Lower lobe of right lung (tissue), 2 donors: Measurements from ENCODE around the gene ANKRD11. TPM values are rescaled to one million over a fixed set of nuclear protein-coding genes. Genes with fewer than 3 reads are reported as not detected.
"Not testable (repeated sequence)": the region's sequence is repeated elsewhere in the genome, so short reads cannot be mapped to it uniquely, and the experiment has no call there.

ENCODE experiments used
- ATAC-seq, 2 donors: fragments of 200-7000 bp; cut with Tn5 transposase; one replicate each; pipeline ENCODE4 v1.9.1; 2020 to 2022; ENCODE audit warnings: mild to moderate bottlenecking in 2 of 2, moderate library complexity in 2 of 2
- DNase-seq: peaks from one replicate; pipeline ENCODE4 v3.0.0-alpha.2; 2020
- H3K27ac ChIP-seq: fragments of 200-600 bp; one replicate; pipeline ENCODE4 v1.8.0; 2022
- H3K27me3 ChIP-seq: fragments of 200-600 bp; one replicate; pipeline ENCODE4 v1.8.0; 2022; ENCODE audit warnings: low read depth
- H3K36me3 ChIP-seq: fragments of 200-600 bp; one replicate; pipeline ENCODE4 v1.8.0; 2022; ENCODE audit warnings: mild to moderate bottlenecking
- H3K4me1 ChIP-seq: fragments of 200-600 bp; one replicate; pipeline ENCODE4 v1.8.0; 2022
- H3K4me3 ChIP-seq: fragments of 200-600 bp; one replicate; pipeline ENCODE4 v1.8.0; 2022; ENCODE audit warnings: mild to moderate bottlenecking
- H3K9me3 ChIP-seq: fragments of 200-600 bp; one replicate; pipeline ENCODE4 v1.8.0; 2022
- intact Hi-C: fragments of 100-400 bp; cut with DNase I; formaldehyde crosslinking; loops from one replicate; pipeline ENCODE4 v1.11.0; 2022
- total RNA-seq: library from RNA; stranded (reverse); fragmentation: NEBNext Ultra II Directional; extraction: Animal tissue kit (Norgen Biotek cat#: 25700); gene quantifications from one replicate; pipeline ENCODE4 v1.2.1, GENCODE V29; 2021
- TF ChIP-seq, protein P1 (sequence below): fragments of 200-600 bp; IDR thresholded peaks from one replicate; pipeline ENCODE4 v1.8.0; 2022; ENCODE audit warnings: antibody characterized with exemption, mild to moderate bottlenecking
- donor health status: DM: no; HTN: yes; CAD: no; lungs with severe emphysema.

Gene ANKRD11
- total RNA-seq, 1 donor from 2014 or later: 127 TPM

DNA sequence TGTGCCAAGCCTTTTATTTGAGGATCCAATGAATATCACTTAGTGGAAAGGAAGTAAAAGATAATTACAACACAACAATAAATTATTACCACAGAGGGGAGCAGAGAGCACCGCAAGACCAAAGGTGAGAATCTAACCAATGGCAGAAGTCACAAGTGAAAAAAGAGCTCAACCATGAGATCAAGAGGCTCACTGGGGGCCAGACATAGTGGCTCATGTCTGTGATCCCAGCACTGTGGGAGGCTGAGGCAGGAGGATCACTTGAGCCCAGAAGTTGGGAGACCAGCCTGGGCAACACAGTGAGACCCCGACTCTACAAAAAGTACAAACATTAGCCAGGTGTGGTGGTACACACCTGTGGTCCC is 17.7 kb downstream of the ANKRD11 start:
- no peaks in the 10 kb centered on the region for H3K27me3 ChIP-seq
- DNase-seq (no peak), ATAC-seq (no peak)
- H3K4me3 ChIP-seq: no peak overlapping the region
- H3K9me3 ChIP-seq: no peaks in the 10 kb centered on the region
- peaks cover 83% of the 10 kb centered on the region for H3K4me1 ChIP-seq
- H3K36me3 ChIP-seq: no peaks in the 10 kb centered on the region
- H3K27ac ChIP-seq: no peak overlapping the region
- intact Hi-C loops: no loop called here
- TF ChIP-seq, protein P1, sequence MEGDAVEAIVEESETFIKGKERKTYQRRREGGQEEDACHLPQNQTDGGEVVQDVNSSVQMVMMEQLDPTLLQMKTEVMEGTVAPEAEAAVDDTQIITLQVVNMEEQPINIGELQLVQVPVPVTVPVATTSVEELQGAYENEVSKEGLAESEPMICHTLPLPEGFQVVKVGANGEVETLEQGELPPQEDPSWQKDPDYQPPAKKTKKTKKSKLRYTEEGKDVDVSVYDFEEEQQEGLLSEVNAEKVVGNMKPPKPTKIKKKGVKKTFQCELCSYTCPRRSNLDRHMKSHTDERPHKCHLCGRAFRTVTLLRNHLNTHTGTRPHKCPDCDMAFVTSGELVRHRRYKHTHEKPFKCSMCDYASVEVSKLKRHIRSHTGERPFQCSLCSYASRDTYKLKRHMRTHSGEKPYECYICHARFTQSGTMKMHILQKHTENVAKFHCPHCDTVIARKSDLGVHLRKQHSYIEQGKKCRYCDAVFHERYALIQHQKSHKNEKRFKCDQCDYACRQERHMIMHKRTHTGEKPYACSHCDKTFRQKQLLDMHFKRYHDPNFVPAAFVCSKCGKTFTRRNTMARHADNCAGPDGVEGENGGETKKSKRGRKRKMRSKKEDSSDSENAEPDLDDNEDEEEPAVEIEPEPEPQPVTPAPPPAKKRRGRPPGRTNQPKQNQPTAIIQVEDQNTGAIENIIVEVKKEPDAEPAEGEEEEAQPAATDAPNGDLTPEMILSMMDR: no peak

DNA sequence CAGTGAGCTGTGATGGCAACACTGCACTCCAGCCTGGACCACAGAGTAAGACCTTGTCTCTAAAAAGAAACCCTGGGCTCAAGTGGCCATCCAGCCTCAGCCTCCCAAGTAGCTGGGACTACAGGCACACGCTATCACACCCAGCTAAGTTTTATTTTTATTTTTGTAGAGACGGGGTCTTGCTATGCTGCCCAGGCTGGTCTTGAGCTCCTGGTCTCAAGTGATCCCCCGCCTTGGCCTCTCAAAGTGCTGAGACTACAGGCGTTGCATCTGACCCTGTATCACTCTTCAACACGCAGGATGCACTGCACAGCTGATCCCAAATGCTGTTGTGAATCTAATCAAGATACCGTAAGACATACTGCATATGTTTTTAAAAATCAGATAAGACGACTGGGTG is 23.0 kb downstream of the ANKRD11 start:
- H3K9me3 ChIP-seq: no peaks in the 10 kb centered on the region
- ATAC-seq (no peak), DNase-seq (no peak)
- H3K4me3 ChIP-seq: no peak overlapping the region
- H3K27ac ChIP-seq: no peak overlapping the region
- H3K4me1 ChIP-seq: peaks cover 56% of the 10 kb centered on the region
- H3K36me3 ChIP-seq: no peaks in the 10 kb centered on the region
- no peaks in the 10 kb centered on the region for H3K27me3 ChIP-seq
- intact Hi-C loops: no loop called here
- TF ChIP-seq, protein P1: no peak

DNA sequence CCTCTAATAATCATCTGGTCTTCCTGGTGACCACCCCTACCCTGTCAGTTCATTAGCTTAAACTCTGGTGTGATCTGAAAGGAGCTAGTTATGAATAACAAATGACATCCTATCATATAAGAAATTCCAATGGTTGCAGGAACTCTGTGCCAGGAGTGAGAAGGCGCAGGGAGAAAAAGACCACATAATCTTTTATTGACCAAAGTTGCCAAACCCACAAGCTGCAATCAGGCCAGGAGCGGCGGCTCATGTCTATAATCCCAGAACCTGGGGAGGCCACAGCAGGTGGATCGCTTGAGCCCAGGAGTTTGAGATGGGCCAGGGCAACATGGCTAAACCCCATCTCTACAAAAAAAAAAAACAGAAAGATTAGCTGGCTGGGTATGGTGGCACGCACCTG is 23.4 kb downstream of the ANKRD11 start:
- TF ChIP-seq, protein P1: no peak
- intact Hi-C loops: no loop called here
- DNase-seq (no peak), ATAC-seq (no peak)
- H3K9me3 ChIP-seq: no peaks in the 10 kb centered on the region
- H3K36me3 ChIP-seq: no peaks in the 10 kb centered on the region
- H3K27me3 ChIP-seq: no peaks in the 10 kb centered on the region
- no peak overlapping the region for H3K4me3 ChIP-seq
- no peak overlapping the region for H3K27ac ChIP-seq
- H3K4me1 ChIP-seq: peaks cover 51% of the 10 kb centered on the region

DNA sequence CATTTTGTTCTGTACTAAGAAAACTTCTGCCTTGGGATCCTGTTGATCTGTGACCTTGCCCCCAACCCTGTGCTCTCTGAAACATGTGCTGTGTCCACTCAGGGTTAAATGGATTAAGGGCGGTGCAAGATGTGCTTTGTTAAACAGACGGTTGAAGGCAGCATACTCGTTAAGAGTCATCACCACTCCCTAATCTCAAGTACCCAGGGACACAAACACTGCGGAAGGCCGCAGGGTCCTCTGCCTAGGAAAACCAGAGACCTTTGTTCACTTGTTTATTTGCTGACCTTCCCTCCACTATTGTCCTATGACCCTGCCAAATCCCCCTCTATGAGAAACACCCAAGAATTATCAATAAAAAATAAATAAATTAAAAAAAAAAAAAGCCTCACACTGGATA is 27.0 kb downstream of the ANKRD11 start:
- intact Hi-C loops, H3K4me3 ChIP-seq, ATAC-seq, H3K9me3 ChIP-seq, H3K36me3 ChIP-seq, H3K27ac ChIP-seq, H3K27me3 ChIP-seq, DNase-seq: not testable (repeated sequence)
- peaks cover 29% of the 10 kb centered on the region for H3K4me1 ChIP-seq

DNA sequence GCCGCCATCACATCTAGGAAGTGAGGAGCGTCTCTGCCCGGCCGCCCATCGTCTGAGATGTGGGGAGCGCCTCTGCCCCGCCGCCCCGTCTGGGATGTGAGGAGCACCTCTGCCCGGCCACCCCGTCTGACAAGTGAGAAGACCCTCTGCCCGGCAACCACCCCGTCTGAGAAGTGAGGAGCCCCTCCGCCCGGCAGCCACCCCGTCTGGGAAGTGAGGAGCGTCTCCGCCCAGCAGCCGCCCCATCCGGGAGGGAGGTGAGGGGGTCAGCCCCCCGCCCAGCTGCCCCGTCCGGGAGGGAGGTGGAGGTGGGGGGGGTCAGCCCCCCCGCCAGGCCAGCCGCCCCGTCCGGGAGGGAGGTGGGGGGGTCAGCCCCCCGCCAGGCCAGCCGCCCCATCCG is 27.7 kb downstream of the ANKRD11 start:
- DNase-seq, H3K27me3 ChIP-seq, intact Hi-C loops, H3K27ac ChIP-seq, H3K9me3 ChIP-seq, H3K4me3 ChIP-seq, ATAC-seq, H3K36me3 ChIP-seq: not testable (repeated sequence)
- H3K4me1 ChIP-seq: peaks cover 24% of the 10 kb centered on the region

DNA sequence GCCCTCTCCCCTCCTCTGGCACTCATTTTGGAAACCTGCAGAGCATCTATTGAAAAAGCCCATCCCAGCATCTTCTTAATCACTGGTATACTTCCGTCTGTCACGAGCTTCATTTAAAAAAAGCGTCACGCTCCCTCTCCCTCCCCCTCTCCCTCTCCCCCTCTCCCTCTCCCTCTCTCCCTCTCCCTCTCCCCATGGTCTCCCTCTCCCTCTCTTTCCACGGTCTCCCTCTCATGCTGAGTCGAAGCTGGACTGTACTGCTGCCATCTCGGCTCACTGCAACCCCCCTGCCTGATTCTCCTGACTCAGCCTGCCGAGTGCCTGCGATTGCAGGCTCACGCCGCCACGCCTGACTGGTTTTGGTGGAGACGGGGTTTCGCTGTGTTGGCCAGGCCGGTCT is 28.5 kb downstream of the ANKRD11 start:
- H3K36me3 ChIP-seq, DNase-seq, H3K4me3 ChIP-seq, intact Hi-C loops, H3K9me3 ChIP-seq, ATAC-seq, H3K27me3 ChIP-seq, H3K27ac ChIP-seq: not testable (repeated sequence)
- H3K4me1 ChIP-seq: peaks cover 17% of the 10 kb centered on the region

DNA sequence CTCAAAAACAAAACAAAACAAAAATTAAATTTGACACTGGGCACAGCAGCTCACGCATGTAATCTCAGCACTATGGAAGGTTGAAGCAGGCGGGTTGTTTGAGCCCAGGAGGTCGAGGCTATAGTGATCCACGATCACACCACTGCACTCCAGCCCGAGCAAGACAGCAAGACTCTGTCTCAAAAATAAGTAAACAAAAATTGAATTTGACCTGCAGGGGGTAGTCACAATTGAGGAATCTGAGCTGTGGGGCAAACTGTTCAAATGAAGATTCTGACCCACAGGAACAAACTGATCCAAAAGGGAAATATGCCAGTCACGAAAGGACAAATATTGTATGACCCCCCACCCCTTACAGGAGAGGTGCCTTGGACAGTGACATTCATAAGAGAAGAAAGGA is 29.8 kb downstream of the ANKRD11 start:
- H3K9me3 ChIP-seq: no peaks in the 10 kb centered on the region
- H3K27me3 ChIP-seq: no peaks in the 10 kb centered on the region
- H3K4me3 ChIP-seq: no peak overlapping the region
- ATAC-seq: no peak
- no peak overlapping the region for H3K27ac ChIP-seq
- no peaks in the 10 kb centered on the region for H3K36me3 ChIP-seq
- intact Hi-C loops: no loop called here
- no peak for DNase-seq
- TF ChIP-seq, protein P1: no peak
- H3K4me1 ChIP-seq: peaks cover 13% of the 10 kb centered on the region
